Measurements from ENCODE around the gene FNDC1.

Gene FNDC1

GRCh38 chr6:159163901-159164370, 5.3 kb upstream of the FNDC1 start:
- FAIRE-seq: no peak

DNA sequence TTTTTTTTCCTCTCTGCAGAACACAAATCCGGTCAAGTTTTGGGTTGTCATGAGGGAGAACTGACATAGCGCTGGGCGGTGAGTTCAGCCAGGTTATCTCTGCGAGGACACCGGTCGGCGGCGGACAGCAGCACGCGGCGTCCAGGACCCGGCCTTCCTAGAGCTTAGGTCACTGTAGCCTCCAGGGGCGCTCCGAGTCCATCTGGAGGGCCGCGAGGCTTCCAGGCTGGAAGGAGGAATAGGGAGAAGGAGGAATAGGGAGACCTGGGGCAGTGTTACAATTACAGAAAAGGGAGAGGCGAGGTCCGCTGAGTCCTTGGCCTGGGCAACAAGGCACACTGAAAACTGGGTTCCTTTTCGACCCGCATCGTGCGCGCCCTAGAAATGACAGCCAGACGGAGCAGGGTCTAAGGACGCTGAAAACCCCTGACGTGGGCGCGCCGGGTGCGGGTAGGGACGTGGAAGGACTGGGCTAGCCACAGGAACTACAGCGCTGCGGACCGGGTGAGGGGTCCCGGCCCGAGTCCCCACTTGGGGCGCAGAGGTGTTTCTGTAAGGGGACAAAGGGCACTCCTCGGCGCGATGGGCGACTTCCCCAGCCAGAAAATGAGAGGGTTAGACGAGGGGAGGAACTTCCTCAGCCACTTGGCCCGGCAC, 536 bp upstream of the FNDC1 start:
- no peak for FAIRE-seq

- FAIRE-seq: no peak
These were observed 545 bp downstream of the FNDC1 start for GRCh38 chr6:159169557-159170332.

GRCh38 chr6:159170333-159170672, 1.1 kb downstream of the FNDC1 start:
- no peak for FAIRE-seq

GRCh38 chr6:159170999-159171712, 2.0 kb downstream of the FNDC1 start:
- no peak for FAIRE-seq

DNA sequence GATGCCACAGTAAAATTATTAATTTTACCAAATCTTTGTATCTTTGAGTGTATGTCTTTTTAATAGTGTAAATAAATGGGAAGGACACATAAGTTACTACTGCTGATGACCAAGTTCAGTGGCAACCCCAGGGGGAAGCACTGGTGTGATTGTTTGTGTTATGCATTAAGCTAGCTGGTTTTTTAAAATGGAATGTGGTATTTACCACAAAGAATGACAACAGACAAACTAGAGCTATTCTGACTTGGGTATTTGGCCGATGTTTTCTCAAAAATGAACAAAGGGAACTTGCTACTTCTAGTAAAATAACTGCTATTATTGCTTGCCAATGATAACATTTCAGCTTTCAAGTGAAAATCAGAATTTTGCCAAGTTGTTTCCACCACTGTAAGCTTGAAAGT, 2.9 kb downstream of the FNDC1 start:
- no peak for FAIRE-seq

GRCh38 chr6:159174263-159174969, 5.2 kb downstream of the FNDC1 start:
- FAIRE-seq: no peak

GRCh38 chr6:159176913-159177312, 7.7 kb downstream of the FNDC1 start:
- no peak for FAIRE-seq

DNA sequence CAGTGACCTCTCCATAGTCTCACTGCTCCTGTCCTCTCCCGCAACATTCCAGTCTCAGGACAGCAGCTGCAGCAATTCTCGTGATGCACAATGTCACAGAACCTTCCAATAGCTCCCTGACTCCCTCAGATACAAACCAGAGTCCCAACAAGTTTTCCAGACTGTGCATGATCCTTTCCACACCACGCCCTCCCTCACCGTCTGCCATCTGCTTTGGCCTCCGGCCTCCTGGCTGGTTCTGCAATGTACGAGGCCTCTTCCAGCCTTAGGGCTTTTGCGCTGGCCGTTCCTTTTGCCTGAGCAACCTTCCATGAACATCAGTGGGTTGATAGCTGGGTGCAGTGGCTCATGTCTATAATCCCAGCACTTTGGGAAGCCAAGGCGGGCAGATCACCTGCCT, 9.6 kb downstream of the FNDC1 start:
- no peak for FAIRE-seq

DNA sequence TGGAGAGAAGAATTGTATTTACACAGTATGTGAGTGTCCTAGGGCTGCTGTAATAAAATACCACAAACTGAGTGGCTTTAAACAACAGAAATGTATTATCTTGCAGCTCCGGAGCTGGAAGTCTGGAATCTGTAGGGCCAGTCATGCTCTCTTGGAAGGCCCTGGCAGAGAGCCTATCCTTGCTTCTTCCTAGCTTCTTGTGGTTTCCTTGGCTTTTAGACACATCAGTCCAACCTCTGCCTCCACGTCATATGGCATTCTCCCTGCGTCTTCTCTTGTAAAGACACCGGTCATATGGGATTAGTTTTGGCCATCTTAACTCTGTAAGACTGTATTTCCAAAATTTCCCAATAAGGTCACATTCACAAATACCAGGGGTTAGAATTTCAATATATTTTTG, 10.8 kb downstream of the FNDC1 start:
- FAIRE-seq: no peak

- no peak for FAIRE-seq
These were observed 12.7 kb downstream of the FNDC1 start for GRCh38 chr6:159181914-159182313.

DNA sequence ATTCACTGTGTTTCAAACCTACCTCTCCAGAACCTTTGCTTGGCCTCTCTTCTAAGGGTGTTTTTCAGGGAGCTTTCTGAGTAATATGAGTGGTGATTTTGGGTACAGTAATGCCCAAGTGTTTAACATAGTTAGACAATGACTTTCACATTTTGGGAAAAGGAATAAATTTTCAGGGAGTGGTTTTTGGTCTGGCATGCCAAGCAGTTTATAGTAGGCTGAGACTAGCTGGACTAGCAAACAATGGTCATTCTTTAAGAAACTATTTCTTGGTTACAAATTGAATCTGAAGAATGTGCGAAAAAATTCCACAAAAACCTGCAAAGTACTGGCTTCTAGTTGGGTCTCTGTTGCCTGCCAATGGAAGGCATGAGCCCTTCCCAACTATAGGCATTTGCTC, 15.4 kb downstream of the FNDC1 start:
- no peak for FAIRE-seq

DNA sequence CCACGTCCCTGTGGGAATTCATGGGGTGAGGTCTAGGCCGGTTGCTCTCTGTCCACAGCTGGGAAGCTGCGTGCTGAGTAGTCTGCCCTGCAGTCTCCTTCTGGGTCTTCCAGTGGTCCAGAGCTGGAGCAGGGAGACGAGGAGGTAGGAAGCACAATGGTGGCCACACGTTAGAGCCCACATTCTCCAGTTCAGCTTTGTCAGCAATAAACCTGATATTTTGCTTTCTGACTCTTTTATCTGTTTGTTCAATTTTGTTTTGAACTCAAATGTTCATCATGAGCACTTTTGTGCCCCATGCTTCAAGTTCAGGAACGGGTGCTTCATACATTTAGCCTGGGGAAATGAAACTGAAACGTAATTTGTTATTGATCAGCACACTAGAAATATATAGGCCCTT, 21.3 kb downstream of the FNDC1 start:
- no peak for FAIRE-seq

DNA sequence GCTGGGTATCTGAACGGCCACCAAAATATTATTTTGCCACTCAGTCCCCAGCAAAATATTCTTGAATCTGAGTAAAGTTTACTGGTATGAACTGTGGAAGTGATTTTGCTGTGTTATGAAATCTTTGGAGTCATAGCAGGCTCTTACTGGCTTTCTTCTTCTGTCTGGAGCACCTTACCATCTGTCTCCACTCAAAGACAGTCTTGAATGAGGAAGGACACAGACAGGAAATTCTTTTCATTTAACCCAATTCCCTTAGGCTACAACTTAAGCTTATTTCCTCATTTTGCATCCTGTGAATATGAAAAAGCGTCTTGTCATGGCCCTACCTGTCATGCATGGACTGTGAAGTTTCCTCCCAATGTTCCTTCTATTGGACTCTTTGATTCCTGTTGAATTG, 24.7 kb downstream of the FNDC1 start:
- FAIRE-seq: no peak

DNA sequence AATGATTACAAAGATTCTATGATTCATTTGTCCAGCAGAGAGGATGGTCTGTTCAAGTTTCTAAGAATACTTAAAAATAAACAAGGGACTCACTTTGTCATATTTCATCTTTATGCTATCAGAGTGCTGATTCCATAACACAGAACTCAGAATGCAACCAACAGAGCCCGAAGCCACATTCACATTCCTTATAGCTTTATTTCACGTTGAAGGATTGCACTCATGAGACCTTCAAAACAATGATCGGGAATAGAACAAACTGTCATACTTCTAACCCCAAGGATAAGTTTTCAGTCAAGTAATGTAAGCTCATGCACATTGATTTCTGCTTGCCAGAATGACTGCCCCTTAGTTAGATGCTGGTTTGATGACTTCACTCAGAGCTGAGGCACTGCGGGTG, 25.2 kb downstream of the FNDC1 start:
- FAIRE-seq: no peak

- no peak for FAIRE-seq
These were observed 27.3 kb downstream of the FNDC1 start for GRCh38 chr6:159196430-159196975.

DNA sequence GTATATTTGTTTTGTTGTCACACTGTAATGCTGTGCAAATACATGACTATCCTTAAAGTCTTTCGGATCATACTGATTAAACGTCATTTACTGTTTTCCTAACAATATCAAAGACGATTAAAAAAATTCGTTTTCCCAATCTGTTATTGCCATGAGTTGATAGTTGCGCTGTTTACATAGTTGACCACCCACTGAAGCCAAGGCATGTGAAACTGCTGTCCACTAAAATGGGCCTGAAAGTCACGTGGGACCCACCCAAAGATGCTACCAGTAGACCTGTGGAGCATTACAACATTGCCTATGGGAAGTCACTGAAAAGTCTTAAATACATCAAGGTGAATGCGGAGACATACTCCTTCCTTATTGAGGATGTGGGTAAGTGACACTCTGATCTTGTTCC, 28.1 kb downstream of the FNDC1 start:
- no peak for FAIRE-seq

DNA sequence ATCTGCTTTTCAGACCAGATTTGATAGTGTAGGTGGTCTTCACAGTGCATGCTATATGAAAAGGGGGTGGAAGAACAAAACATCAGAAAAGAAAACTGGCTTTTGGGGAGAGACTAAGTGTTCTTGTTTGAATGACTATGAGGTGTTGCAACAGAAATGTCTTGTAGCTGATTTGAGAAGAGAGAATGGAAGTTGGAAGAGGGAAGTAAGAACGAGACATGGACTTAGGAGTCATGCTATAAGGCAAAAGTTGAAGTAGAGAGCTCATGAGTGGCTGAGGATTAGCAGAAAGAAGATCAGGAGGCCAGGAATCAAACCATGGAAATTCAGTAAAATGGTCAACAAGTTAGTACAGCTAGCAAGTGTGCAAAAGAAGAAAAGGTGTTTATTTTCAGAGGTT, 32.1 kb downstream of the FNDC1 start:
- FAIRE-seq: no peak

GRCh38 chr6:159203304-159204005, 34.3 kb downstream of the FNDC1 start:
- FAIRE-seq: no peak

GRCh38 chr6:159204605-159205004, 35.4 kb downstream of the FNDC1 start:
- no peak for FAIRE-seq

DNA sequence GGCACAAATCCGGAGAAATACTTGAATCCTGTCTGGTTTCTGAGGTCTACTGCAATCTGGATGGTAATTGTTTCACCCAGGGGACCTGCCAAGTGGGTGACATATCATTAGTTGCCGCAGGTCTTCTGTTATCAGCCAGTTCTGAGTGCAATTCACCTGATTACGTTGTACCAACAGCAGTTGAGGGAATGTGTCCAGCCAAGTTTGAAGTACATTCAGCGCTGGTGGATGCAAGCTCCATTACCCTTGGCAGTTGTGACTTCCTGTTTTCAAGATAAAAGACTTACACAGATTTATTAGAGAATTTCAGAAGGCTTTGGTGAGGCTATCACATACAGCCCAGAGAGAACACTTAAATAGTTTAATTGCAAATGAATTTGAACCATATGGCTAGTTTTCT, 42.8 kb downstream of the FNDC1 start:
- FAIRE-seq: no peak

- FAIRE-seq: no peak
These were observed 43.5 kb downstream of the FNDC1 start for GRCh38 chr6:159212525-159213280.
